Measurements from ENCODE around the gene ZNF485.
"Not testable (repeated sequence)": the region's sequence is repeated elsewhere in the genome, so short reads cannot be mapped to it uniquely, and the experiment has no call there.

Gene ZNF485

DNA sequence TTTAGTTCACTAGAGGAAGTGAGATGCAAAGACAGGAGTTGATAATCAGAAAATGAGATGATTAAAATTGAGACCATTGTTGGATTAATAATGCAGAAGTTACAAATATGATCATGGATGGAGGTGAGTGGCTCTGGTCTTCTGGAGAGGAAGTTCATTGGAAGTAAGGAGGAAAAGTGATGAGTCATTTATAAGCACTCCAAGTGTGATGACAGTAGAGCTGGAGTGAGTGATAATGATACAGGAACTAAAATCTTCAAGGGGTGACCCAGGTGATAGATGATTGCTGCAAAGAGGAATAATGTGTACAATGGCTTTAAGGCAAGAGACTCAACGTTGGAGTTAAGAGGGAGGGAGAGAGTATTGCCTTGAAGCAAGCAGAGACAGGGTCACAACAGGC is 21.7 kb downstream of the ZNF485 start:
- Mint-ChIP-seq H3K27me3 (ENCODE audit: low read depth) (no peaks in the 10 kb centered on the region), H3K36me3 (ENCODE audit: low read depth) (peaks cover 2% of the 10 kb centered on the region), H3K4me1 (ENCODE audit: low read depth) (peaks cover 6% of the 10 kb centered on the region), H3K4me3 (no peak overlapping the region), H3K27ac (no peak overlapping the region), H3K9me3 (peaks cover 54% of the 10 kb centered on the region)
- DNase-seq (ENCODE audit: low spot score): no peak

DNA sequence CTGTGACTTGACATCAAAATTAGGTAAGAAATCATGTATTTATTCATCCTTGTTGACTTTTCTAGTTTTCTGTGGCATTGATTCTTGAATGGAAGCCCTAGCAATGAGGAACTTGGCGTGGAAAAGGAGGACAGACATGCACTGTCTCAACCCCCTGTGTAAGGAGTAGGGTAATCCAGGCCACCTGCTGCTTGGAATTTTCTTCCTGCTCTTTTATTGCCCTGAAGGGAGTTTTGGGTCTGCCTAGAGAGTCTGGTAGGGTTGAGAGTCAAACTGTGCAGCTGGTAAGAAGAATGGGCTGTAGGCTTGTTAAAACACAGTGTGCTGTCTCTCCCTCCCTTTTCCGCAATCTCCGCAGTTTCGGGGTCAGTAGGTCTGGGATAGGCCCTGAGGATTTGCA is 22.7 kb downstream of the ZNF485 start:
- Mint-ChIP-seq H3K27ac (no peak overlapping the region), H3K4me3 (no peak overlapping the region), H3K36me3 (ENCODE audit: low read depth) (peaks cover under 1% of the 10 kb centered on the region), H3K4me1 (ENCODE audit: low read depth) (no peaks in the 10 kb centered on the region), H3K9me3 (peaks cover 51% of the 10 kb centered on the region), H3K27me3 (ENCODE audit: low read depth) (no peaks in the 10 kb centered on the region)
- DNase-seq (ENCODE audit: low spot score): no peak

DNA sequence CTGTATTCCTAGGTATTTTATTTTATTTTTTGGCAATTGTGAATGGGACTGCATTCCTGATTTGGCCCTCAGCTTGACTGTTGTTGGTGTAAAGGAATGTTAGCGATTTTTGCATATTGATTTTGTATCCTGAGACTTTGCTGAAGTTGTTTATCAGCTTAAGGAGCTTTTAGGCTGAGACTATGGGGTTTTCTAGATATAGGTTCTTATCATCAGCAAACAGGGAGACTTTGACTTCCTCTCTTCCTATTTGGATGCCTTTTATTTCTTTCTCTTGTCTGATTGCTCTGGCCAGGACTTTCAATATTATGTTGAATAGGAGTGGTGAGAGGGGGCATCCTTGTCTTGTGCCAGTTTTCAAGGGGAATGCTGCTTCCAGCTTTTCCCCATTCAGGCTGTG is 29.6 kb downstream of the ZNF485 start:
- not testable (repeated sequence) for H3K27ac Mint-ChIP-seq; H3K4me1 Mint-ChIP-seq (ENCODE audit: low read depth); H3K4me3 Mint-ChIP-seq; H3K27me3 Mint-ChIP-seq (ENCODE audit: low read depth); DNase-seq (ENCODE audit: low spot score); H3K36me3 Mint-ChIP-seq (ENCODE audit: low read depth)
- H3K9me3 Mint-ChIP-seq: peaks cover 65% of the 10 kb centered on the region

DNA sequence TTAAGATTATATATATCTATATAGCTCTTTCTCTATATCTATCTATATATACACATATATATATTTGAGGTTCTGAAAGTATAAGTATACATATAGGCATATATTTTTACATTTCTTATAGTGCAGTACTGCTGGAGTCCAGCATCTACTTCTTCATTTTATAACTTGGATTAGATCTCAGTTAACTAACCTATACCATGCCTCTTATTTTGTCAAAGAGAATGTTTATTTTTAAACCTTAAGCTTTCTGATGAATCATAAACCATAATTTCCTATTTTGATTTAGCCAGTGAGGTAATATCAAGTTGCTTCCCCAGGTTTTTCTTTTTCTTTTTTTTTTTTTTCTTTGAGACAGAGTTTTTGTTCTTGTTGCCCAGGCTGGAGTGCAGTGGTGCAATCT is 34.4 kb downstream of the ZNF485 start:
- peaks cover 2% of the 10 kb centered on the region for H3K27me3 Mint-ChIP-seq (ENCODE audit: low read depth)
- no peak for DNase-seq (ENCODE audit: low spot score)
- H3K27ac Mint-ChIP-seq: no peak overlapping the region
- peaks cover 28% of the 10 kb centered on the region for H3K36me3 Mint-ChIP-seq (ENCODE audit: low read depth)
- H3K9me3 Mint-ChIP-seq: peaks cover 69% of the 10 kb centered on the region
- no peak overlapping the region for H3K4me3 Mint-ChIP-seq
- no peaks in the 10 kb centered on the region for H3K4me1 Mint-ChIP-seq (ENCODE audit: low read depth)

DNA sequence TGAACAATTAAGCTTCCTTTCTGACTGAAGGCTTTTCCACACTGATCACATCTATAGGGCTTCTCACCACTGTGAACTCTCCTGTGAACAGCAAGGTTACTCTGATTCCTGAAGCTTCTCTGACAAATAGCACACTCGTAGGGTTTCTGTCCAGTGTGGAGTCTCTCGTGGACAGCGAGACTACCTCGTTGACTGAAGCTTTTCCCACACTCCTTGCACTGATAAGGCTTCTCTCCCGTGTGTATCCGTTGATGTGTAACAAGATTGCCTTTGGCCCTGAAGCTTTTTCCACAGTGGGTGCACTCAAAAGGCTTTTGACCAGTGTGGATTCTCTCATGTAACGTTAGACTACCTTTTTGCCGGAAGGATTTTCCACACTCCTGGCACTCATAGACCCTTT is 38.0 kb downstream of the ZNF485 start:
- no peak overlapping the region for H3K27ac Mint-ChIP-seq
- DNase-seq (ENCODE audit: low spot score): no peak

DNA sequence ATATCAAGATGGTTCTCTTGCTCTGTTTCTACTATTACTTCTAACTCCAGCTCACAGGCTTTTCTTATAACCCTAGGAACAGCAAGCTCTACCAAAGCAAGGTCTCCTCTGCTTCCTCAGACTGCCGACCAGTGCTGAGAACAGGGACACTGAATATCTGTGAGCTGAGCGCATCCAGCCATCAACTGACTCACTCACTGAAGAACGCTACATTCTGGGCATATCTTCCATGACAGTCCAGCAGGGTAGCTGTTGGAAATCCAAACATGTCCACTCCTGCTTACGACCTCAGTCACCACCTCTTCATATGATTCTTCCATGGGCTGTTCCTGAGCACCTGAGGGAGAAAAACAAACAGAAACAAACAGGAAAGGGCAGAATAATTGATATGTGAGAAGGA is 39.6 kb downstream of the ZNF485 start:
- H3K4me1 Mint-ChIP-seq (ENCODE audit: low read depth): peaks cover 8% of the 10 kb centered on the region
- H3K27ac Mint-ChIP-seq: no peak overlapping the region
- H3K4me3 Mint-ChIP-seq: no peak overlapping the region
- DNase-seq (ENCODE audit: low spot score): no peak
- H3K27me3 Mint-ChIP-seq (ENCODE audit: low read depth): peaks cover 7% of the 10 kb centered on the region
- H3K9me3 Mint-ChIP-seq: peaks cover 57% of the 10 kb centered on the region
- peaks cover 49% of the 10 kb centered on the region for H3K36me3 Mint-ChIP-seq (ENCODE audit: low read depth)

More for the DNA sequence above, 38.0 kb downstream of the ZNF485 start:
- Mint-ChIP-seq H3K4me1 (ENCODE audit: low read depth) (peaks cover 6% of the 10 kb centered on the region), H3K36me3 (ENCODE audit: low read depth) (peaks cover 49% of the 10 kb centered on the region), H3K4me3 (no peak overlapping the region), H3K27me3 (ENCODE audit: low read depth) (peaks cover 4% of the 10 kb centered on the region), H3K9me3 (peaks cover 63% of the 10 kb centered on the region)

DNA sequence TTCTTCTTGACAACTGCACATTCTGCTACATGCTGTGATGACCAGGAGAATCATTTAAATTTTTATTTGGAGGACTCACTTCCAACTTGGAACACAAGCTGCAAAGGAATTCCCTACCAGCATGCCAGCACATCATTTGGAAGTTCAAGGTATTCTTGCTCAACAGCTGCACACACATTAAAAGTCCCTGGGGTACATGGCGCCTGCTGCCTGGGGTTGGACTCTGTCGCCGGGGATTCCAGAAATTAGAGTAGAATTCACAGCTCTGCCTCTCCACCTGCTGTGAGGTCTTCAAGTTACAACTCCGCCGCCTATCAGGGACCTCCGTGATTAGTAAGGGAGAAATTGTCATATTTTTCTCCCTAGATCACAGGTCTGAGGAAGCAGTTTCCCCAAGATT is 41.3 kb downstream of the ZNF485 start:
- H3K36me3 Mint-ChIP-seq (ENCODE audit: low read depth): peaks cover 49% of the 10 kb centered on the region
- peaks cover 8% of the 10 kb centered on the region for H3K4me1 Mint-ChIP-seq (ENCODE audit: low read depth)
- DNase-seq (ENCODE audit: low spot score): no peak
- H3K27me3 Mint-ChIP-seq (ENCODE audit: low read depth): peaks cover 7% of the 10 kb centered on the region
- peaks cover 47% of the 10 kb centered on the region for H3K9me3 Mint-ChIP-seq
- H3K4me3 Mint-ChIP-seq: peak overlapping the region; percentile 84
- H3K27ac Mint-ChIP-seq: peak overlapping the region; percentile 87

DNA sequence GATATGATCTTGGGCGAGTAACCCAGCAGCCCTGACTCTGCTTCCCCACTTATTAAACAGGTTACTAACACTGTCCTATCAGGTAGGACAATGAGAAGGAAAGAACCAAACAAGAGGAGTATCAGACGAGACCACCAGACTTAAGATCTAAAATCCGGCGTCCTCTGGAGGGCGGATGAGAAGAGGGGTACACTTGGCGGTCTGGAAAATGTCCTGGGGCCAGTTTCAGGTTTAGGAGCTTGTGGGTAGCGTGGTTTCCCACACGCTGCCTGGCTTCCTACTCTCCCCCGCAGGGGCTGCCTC is 41.8 kb downstream of the ZNF485 start:
- no peak for DNase-seq (ENCODE audit: low spot score)
- Mint-ChIP-seq H3K4me1 (ENCODE audit: low read depth) (peaks cover 8% of the 10 kb centered on the region), H3K27me3 (ENCODE audit: low read depth) (peaks cover 7% of the 10 kb centered on the region), H3K36me3 (ENCODE audit: low read depth) (peaks cover 45% of the 10 kb centered on the region), H3K4me3 (peak overlapping the region; percentile 84), H3K27ac (peak overlapping the region; percentile 87), H3K9me3 (peaks cover 43% of the 10 kb centered on the region)

DNA sequence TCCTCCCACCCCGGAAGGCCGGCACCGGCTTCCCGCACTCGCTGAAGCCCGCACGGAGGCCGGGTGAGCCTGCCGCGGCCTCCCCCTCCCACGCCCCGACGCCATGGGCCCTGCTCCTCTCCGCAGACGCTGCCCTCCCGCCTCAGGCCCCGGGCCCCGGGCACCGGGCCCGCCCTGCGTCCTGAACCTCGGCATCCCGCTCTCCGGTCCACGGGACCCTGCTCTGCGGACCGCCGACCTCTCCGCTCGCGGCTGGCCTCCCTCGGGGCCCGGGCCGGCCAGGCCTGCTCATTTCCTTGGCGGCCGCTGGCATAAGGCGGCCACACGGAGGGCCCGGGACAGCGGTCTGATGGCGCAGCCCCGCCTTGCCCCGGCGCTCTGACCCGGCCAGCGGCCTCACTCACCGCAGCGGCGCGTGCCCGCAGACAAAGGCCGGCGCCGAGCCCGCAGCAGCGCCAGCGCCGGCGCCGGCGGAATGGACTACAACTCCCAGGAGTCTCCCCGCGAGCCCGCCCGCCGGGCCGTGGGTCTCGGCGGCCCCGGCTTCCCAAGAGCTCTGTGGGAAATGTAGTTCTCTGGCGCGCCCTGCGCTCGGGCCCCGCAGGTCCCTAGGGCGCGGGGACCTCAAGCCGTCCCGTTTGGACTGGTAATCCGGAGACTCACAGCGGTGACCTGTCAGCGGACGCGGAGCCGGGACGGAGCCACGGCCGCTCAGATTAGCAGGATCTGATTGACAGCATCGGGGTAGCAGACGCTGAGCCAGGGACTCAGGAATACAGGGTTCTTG is 42.4 kb downstream of the ZNF485 start, which contains the start of gene ZNF32:
TSS of gene ZNF32 (minus strand) at position 484 of the 787 bp plus-strand sequence. CDS start 2,748 bp downstream, outside the sequence.
- peaks cover 10% of the 10 kb centered on the region for H3K27me3 Mint-ChIP-seq (ENCODE audit: low read depth)
- H3K4me1 Mint-ChIP-seq (ENCODE audit: low read depth): peaks cover 8% of the 10 kb centered on the region
- DNase-seq (ENCODE audit: low spot score): peak; percentile 82
- peak within 1 kb of the TSS; percentile 91 for H3K4me3 Mint-ChIP-seq
- H3K36me3 Mint-ChIP-seq (ENCODE audit: low read depth): peaks cover 39% of the 10 kb centered on the region
- peaks cover 38% of the 10 kb centered on the region for H3K9me3 Mint-ChIP-seq
- H3K27ac Mint-ChIP-seq: peak within 1 kb of the TSS; percentile 87

DNA sequence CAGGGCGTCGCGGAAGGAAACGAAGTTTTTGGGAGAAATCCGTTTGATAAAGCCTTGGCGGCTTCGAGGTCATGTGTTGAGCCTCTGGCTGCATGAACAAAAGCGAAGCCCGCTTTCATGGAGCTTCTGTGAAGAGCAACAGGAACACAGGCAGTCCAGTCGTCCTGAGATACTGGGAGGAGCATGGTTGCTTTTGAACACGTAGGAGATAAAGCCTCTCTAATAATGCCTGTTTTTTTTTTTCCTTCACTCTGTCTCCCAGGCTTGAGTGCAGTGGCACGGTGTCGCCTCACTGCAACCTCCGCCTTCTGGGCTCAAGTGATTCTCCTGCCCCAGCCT is 42.9 kb downstream of the ZNF485 start:
- DNase-seq (ENCODE audit: low spot score): no peak
- peaks cover 34% of the 10 kb centered on the region for H3K36me3 Mint-ChIP-seq (ENCODE audit: low read depth)
- peak overlapping the region; percentile 34 for H3K27ac Mint-ChIP-seq
- peaks cover 35% of the 10 kb centered on the region for H3K9me3 Mint-ChIP-seq
- peak overlapping the region; percentile 91 for H3K4me3 Mint-ChIP-seq
- H3K4me1 Mint-ChIP-seq (ENCODE audit: low read depth): peaks cover 8% of the 10 kb centered on the region
- H3K27me3 Mint-ChIP-seq (ENCODE audit: low read depth): peaks cover 10% of the 10 kb centered on the region

DNA sequence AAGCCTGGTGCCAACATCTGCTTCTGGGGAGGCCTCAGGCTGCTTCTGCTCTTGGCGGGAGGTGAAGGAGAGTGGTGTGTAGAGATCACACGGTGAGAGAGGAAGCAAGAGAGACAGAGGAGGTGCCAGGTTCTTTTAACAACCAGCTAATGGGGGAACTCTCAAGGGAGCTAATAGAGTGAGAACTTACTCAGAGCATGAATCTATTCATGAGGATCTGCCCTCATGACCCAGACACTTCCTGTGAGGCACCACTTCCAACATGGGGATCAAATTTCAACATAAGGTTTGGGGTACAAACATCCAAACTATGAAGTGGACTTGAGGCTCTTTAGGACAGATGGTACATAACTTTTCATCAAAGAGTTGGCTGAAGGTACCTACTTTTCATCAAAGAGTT is 47.5 kb downstream of the ZNF485 start:
- Mint-ChIP-seq H3K27me3 (ENCODE audit: low read depth) (peaks cover 14% of the 10 kb centered on the region), H3K27ac (no peak overlapping the region), H3K4me1 (ENCODE audit: low read depth) (peaks cover 6% of the 10 kb centered on the region), H3K9me3 (no peaks in the 10 kb centered on the region), H3K36me3 (ENCODE audit: low read depth) (no peaks in the 10 kb centered on the region), H3K4me3 (no peak overlapping the region)
- no peak for DNase-seq (ENCODE audit: low spot score)

DNA sequence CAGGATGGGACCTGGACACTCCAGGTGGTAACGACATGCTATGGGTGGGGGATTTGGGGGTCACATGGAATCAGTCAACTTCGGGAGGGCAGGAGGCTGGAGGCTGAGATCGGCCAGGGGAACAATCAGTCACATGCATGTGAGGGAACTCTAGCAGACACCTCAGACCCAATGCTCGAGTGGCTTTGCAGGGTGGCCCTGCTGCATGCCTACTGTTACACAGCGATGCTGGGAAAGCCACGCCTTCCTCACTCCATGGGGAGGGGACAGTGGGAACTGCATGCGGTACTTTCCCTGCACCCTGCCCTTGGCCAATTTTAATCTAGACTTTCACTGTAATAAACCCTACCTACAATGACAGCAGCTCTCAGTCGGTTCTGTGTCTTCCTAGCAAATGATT is 49.1 kb downstream of the ZNF485 start:
- peaks cover 10% of the 10 kb centered on the region for H3K27me3 Mint-ChIP-seq (ENCODE audit: low read depth)
- DNase-seq (ENCODE audit: low spot score): no peak
- H3K9me3 Mint-ChIP-seq: no peaks in the 10 kb centered on the region
- no peaks in the 10 kb centered on the region for H3K4me1 Mint-ChIP-seq (ENCODE audit: low read depth)
- H3K4me3 Mint-ChIP-seq: no peak overlapping the region
- no peaks in the 10 kb centered on the region for H3K36me3 Mint-ChIP-seq (ENCODE audit: low read depth)
- no peak overlapping the region for H3K27ac Mint-ChIP-seq

DNA sequence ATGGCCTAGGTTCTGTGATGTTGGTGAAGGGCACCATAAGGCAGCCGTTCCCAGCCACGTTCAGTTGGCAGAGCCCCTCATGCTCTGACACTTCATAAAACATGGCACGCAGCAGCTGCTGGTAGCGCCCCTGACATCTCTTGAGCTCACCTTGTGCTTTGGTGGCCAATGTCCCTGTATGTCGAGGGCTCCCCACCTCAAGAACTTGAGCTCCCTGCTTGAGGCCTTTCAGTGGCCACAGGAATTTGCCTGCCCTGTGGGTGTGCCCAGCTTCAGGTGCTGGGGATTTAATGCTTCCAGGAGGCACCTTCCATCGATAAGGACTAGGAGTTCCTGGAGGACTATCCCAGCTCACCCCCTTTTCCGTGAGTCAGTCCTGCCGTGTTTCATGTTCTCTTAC is 52.0 kb downstream of the ZNF485 start:
- no peaks in the 10 kb centered on the region for H3K36me3 Mint-ChIP-seq (ENCODE audit: low read depth)
- H3K4me3 Mint-ChIP-seq: no peak overlapping the region
- DNase-seq (ENCODE audit: low spot score): no peak
- no peaks in the 10 kb centered on the region for H3K9me3 Mint-ChIP-seq
- no peaks in the 10 kb centered on the region for H3K4me1 Mint-ChIP-seq (ENCODE audit: low read depth)
- no peak overlapping the region for H3K27ac Mint-ChIP-seq
- H3K27me3 Mint-ChIP-seq (ENCODE audit: low read depth): peaks cover 7% of the 10 kb centered on the region

DNA sequence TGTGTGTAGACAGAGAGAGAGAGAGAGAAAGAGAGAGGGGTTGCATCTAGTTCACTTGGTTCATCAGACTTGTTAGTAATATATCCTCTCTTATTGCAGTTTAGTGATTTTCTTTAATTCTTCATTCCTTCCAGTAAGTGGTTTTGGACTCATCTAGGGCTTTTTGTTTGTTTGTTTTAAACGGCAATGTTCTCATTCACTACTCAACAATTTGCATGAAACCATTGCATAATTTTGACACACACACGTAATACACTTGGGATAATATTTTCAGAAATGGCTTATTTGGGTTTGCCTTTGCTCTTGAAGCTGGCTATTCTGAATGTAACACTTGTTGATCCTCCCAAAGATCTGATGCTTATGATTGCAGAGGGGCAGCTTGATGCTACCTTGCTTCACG is 58.8 kb downstream of the ZNF485 start:
- Mint-ChIP-seq H3K36me3 (ENCODE audit: low read depth) (no peaks in the 10 kb centered on the region), H3K4me3 (no peak overlapping the region), H3K4me1 (ENCODE audit: low read depth) (peaks cover 2% of the 10 kb centered on the region), H3K9me3 (no peaks in the 10 kb centered on the region), H3K27me3 (ENCODE audit: low read depth) (peaks cover 29% of the 10 kb centered on the region), H3K27ac (no peak overlapping the region)
- no peak for DNase-seq (ENCODE audit: low spot score)

DNA sequence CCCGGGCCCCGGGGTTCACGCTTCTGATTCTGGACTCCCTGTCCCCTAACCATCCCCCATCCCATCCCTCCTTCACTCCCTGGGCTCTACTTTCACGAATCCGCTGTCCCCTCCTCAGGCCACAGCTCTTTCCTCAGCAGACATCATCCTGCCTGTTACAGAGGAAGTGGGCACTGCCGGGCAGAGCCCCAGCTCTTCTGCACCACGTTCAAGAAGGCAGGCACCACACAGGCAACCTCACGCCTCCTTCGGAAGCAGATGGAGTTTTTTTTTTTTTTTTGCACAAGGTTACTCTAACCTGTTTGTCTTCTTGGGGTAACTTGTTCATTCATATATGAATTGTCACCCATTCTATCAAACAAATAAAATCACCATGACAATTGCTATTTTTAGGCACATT is 60.3 kb downstream of the ZNF485 start:
- H3K4me1 Mint-ChIP-seq (ENCODE audit: low read depth): peaks cover 2% of the 10 kb centered on the region
- H3K9me3 Mint-ChIP-seq: no peaks in the 10 kb centered on the region
- H3K27ac Mint-ChIP-seq: no peak overlapping the region
- no peak overlapping the region for H3K4me3 Mint-ChIP-seq
- no peak for DNase-seq (ENCODE audit: low spot score)
- H3K27me3 Mint-ChIP-seq (ENCODE audit: low read depth): peaks cover 34% of the 10 kb centered on the region
- no peaks in the 10 kb centered on the region for H3K36me3 Mint-ChIP-seq (ENCODE audit: low read depth)
